Tongue (tissue), 2 donors: Measurements from ENCODE around the gene CES2. TPM values are rescaled to one million over a fixed set of nuclear protein-coding genes. Genes with fewer than 3 reads are reported as not detected.
A peak's percentile ranks its signal among the peaks of the same experiment; 100 is the strongest.
"Not testable (repeated sequence)": the region's sequence is repeated elsewhere in the genome, so short reads cannot be mapped to it uniquely, and the experiment has no call there.

Experiments
- DNase-seq: peaks from one replicate; pipeline ENCODE4 v3.0.0-alpha.2; 2015
- total RNA-seq: library from RNA; depleted of rRNA; stranded (reverse); fragments of >200 nt; gene quantifications from one replicate; pipeline ENCODE4 v1.2.3, GENCODE V29; 2014

Gene CES2
- 23.9 TPM for total RNA-seq

- DNase-seq = no peak
Observed at GRCh38 chr16:66935314-66936011, at the start of gene CES2. Gene CES2, plus strand, starts transcription at chr16:66935516. Its CDS starts 120 bp downstream, at chr16:66935636.

- no peak for DNase-seq
Observed at GRCh38 chr16:66886321-66886720, 49.0 kb upstream of the CES2 start.

GRCh38 chr16:66886914-66887313 is 48.4 kb upstream of the CES2 start:
- DNase-seq = no peak

GRCh38 chr16:66888647-66889615 is 46.4 kb upstream of the CES2 start:
- no peak for DNase-seq

GRCh38 chr16:66889622-66890021 is 45.7 kb upstream of the CES2 start:
- no peak for DNase-seq

- no peak for DNase-seq
Observed at GRCh38 chr16:66890799-66891198, 44.5 kb upstream of the CES2 start.

- DNase-seq = no peak
Observed at GRCh38 chr16:66891360-66891759, 44.0 kb upstream of the CES2 start.

- DNase-seq = no peak
Observed at GRCh38 chr16:66891797-66892196, 43.5 kb upstream of the CES2 start.

- no peak for DNase-seq
Observed at GRCh38 chr16:66894055-66894454, 41.3 kb upstream of the CES2 start.

- DNase-seq = peak; percentile 85
Observed at GRCh38 chr16:66894948-66895688, 40.2 kb upstream of the CES2 start.

- no peak for DNase-seq
Observed at GRCh38 chr16:66895689-66895979, 39.7 kb upstream of the CES2 start.

- no peak for DNase-seq
Observed at GRCh38 chr16:66895999-66896398, 39.3 kb upstream of the CES2 start.

GRCh38 chr16:66896682-66897081 is 38.6 kb upstream of the CES2 start:
- DNase-seq = not testable (repeated sequence)

- DNase-seq = no peak
Observed at GRCh38 chr16:66898207-66898606, 37.1 kb upstream of the CES2 start.

- DNase-seq = no peak
Observed at GRCh38 chr16:66898933-66899309, 36.4 kb upstream of the CES2 start.

- no peak for DNase-seq
Observed at GRCh38 chr16:66899310-66899944, 35.9 kb upstream of the CES2 start.

- peak; percentile 77 for DNase-seq
Observed at GRCh38 chr16:66899945-66900710, 35.2 kb upstream of the CES2 start.

- no peak for DNase-seq
Observed at GRCh38 chr16:66900721-66901441, 34.4 kb upstream of the CES2 start.

GRCh38 chr16:66901626-66902025 is 33.7 kb upstream of the CES2 start:
- no peak for DNase-seq

GRCh38 chr16:66902648-66903543 is 32.4 kb upstream of the CES2 start:
- peak; percentile 75 for DNase-seq
